ENCODE data around the gene SUSD6. TPM values are rescaled to one million over a fixed set of nuclear protein-coding genes. Genes with fewer than 3 reads are reported as not detected.

The SUSD6 gene
- total RNA-seq, 2 donors from 2014 or later = 41.1 to 52.3 TPM

GRCh38 chr14:69673104-69673503 is 61.7 kb downstream of the SUSD6 start:
- H3K36me3 ChIP-seq = no peaks in the 10 kb centered on the region
- H3K27me3 ChIP-seq (replicated peaks; ENCODE audit: insufficient read depth) = no peaks in the 10 kb centered on the region
- TF ChIP-seq POLR2AphosphoS5 (IDR thresholded peaks at IDR 0.05) (no peak), CTCF (IDR thresholded peaks at IDR 0.05) (no peak), POLR2A (IDR thresholded peaks at IDR 0.05) (no peak)
- DNase-seq (ENCODE audit: low spot score) = no peak
- H3K27ac ChIP-seq = peak overlapping the region in 1 of 2 donors; percentile 42
- no peaks in the 10 kb centered on the region for H3K9me3 ChIP-seq
- H3K4me1 ChIP-seq (replicated peaks) = peaks cover 26% of the 10 kb centered on the region
- H3K4me3 ChIP-seq = no peak overlapping the region
- intact Hi-C loops (cut with DNase I) = loop anchor here (5.0 kb wide), 1 partner anchor 61 kb away; the partner anchor contains the start of gene SUSD6

GRCh38 chr14:69673578-69674305 is 62.3 kb downstream of the SUSD6 start:
- peak overlapping the region; percentile 42 to 47 for H3K27ac ChIP-seq
- no peaks in the 10 kb centered on the region for H3K27me3 ChIP-seq (replicated peaks; ENCODE audit: insufficient read depth)
- no peaks in the 10 kb centered on the region for H3K36me3 ChIP-seq
- no peak for DNase-seq (ENCODE audit: low spot score)
- WGBS = 50% methylated on average over 9 of the region's 9 CpGs
- intact Hi-C loops (cut with DNase I) = loop anchor here (5.0 kb wide), 1 partner anchor 61 kb away; the partner anchor contains the start of gene SUSD6
- TF ChIP-seq POLR2AphosphoS5 (IDR thresholded peaks at IDR 0.05) = peak; percentile 33
- TF ChIP-seq CTCF (IDR thresholded peaks at IDR 0.05) = no peak
- H3K4me1 ChIP-seq (replicated peaks) = peaks cover 26% of the 10 kb centered on the region
- no peak overlapping the region for H3K4me3 ChIP-seq
- H3K9me3 ChIP-seq = no peaks in the 10 kb centered on the region

DNA sequence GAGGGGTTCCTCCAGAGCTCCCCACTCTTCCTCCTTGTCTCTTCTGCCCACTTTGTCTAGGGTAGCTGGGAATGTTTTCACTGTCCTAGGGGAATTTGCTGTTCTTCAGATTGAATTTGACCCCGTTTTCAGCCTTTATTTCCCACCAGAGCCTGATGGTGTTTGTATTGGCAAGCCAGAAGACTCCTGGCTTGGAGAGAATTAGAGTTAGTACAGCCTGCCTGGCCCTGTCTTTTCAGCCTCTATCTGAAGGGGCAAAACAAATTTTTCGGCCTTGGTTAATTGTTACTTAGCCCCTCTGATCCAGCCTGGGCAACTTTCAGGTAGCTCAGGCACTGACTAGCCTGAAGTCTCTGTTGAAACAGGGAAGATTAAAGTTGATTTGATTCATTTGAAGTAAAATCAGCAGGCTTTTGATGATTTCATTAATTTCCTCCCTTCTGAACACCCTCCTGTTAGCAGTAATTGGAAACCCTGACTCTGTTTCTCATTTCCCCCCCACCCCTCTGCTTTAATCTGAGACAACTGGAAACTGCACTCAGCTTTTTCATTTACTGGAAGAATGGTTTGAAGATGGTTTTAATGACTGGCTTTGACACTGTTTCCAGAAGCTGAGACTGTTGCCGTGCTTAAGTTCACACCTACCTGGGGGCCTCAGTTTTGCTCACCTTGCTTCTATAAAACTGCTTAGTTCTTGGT is 63.3 kb downstream of the SUSD6 start:
- intact Hi-C loops (cut with DNase I) = loop anchor here (5.0 kb wide), 1 partner anchor 62 kb away; the partner anchor contains the start of gene SUSD6
- Histone ChIP-seq H3K27me3 (replicated peaks; ENCODE audit: insufficient read depth) (no peaks in the 10 kb centered on the region), H3K4me3 (no peak overlapping the region), H3K36me3 (no peaks in the 10 kb centered on the region), H3K27ac (peak overlapping the region; percentile 42 to 47), H3K9me3 (no peaks in the 10 kb centered on the region), H3K4me1 (replicated peaks) (peaks cover 26% of the 10 kb centered on the region)
- TF ChIP-seq CTCF (IDR thresholded peaks at IDR 0.05) (no peak), POLR2A (IDR thresholded peaks at IDR 0.05) (no peak), POLR2AphosphoS5 (IDR thresholded peaks at IDR 0.05) (no peak)
- no peak for DNase-seq (ENCODE audit: low spot score)
- 43% methylated on average over 3 of the region's 3 CpGs for WGBS

DNA sequence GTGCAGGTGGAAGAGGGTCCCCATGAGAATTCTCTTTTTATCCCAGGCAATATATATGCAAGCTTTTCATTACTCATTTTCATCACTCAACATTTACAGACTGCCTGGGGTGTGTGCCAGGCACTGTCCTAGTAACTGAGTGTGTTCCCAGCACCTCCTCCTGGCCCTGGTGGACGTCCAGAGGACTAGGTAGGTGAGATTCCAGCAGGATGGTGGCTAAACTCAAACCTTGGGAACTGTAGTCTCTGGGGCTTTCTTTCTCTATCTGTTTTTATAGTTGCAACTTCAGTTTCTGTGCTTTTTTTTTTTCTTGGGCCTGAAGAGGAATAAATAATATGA is 63.8 kb downstream of the SUSD6 start:
- WGBS = 7% methylated on average over 1 of the region's 1 CpG
- Histone ChIP-seq H3K4me1 (replicated peaks) (peaks cover 22% of the 10 kb centered on the region), H3K27ac (no peak overlapping the region)

More for the DNA sequence above, 63.8 kb downstream of the SUSD6 start:
- TF ChIP-seq POLR2A (IDR thresholded peaks at IDR 0.05) = no peak
- TF ChIP-seq CTCF (IDR thresholded peaks at IDR 0.05) = no peak
- no peak for TF ChIP-seq POLR2AphosphoS5 (IDR thresholded peaks at IDR 0.05)
- H3K4me3 ChIP-seq = no peak overlapping the region
- no peak for DNase-seq (ENCODE audit: low spot score)
- H3K36me3 ChIP-seq = no peaks in the 10 kb centered on the region
- intact Hi-C loops (cut with DNase I) = no loop called here
- no peaks in the 10 kb centered on the region for H3K9me3 ChIP-seq
- no peaks in the 10 kb centered on the region for H3K27me3 ChIP-seq (replicated peaks; ENCODE audit: insufficient read depth)

Measured in prostate gland (tissue), 2 donors.